ENCODE data around the gene VAV1. TPM values are rescaled to one million over a fixed set of nuclear protein-coding genes. Genes with fewer than 3 reads are reported as not detected.

VAV1 gene
- total and polyA plus RNA-seq, 2 experiments from 2014 or later: 0.82 to 1.8 TPM

DNA sequence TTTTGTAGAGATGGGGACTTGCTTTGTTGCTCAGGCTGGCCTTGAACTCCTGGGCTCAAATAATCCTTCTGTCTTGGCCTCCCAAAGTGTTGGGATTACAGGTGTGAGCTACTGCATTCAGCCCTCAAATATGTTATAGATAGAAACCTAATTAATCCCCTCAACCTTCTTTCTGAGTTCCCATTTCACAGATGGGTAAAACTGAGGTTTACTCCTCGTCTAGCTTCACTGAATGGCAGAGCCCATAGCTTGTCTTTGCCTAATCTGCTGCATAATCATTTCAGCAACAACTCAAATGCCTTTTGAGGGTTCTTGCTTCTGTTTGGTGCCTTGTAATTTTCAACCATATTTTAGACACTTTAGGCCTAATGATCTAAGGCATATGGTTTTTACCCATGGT, 78.9 kb downstream of the VAV1 start:
- no peak overlapping the region for H3K4me2 ChIP-seq
- H3K79me2 ChIP-seq (replicated peaks; ENCODE audit: insufficient read depth): no peaks in the 10 kb centered on the region
- no peaks in the 10 kb centered on the region for H4K20me1 ChIP-seq (replicated peaks; ENCODE audit: insufficient read depth)
- H3K4me3 ChIP-seq: no peak overlapping the region
- H3K4me1 ChIP-seq (ENCODE audit: insufficient read depth): no peaks in the 10 kb centered on the region
- ATAC-seq (no peak), DNase-seq (ENCODE audit: low spot score) (no peak)
- no peaks in the 10 kb centered on the region for H3K4me1 Mint-ChIP-seq
- H3K36me3 ChIP-seq (ENCODE audit: insufficient read depth): no peaks in the 10 kb centered on the region
- H3K27me3 ChIP-seq (ENCODE audit: insufficient read depth): no peaks in the 10 kb centered on the region
- H3K36me3 Mint-ChIP-seq (ENCODE audit: low read depth): peaks cover 25% of the 10 kb centered on the region
- no peaks in the 10 kb centered on the region for H3K9me2 ChIP-seq (ENCODE audit: insufficient read depth)
- H2AFZ ChIP-seq: no peak overlapping the region
- H3K9me3 Mint-ChIP-seq: peaks cover 84% of the 10 kb centered on the region
- peaks cover 6% of the 10 kb centered on the region for H3K27me3 Mint-ChIP-seq (ENCODE audit: insufficient read depth, low read depth, poor library complexity)
- H3K4me3 Mint-ChIP-seq: no peak overlapping the region
- no peak overlapping the region for H3K27ac ChIP-seq (ENCODE audit: low read depth)
- no peak overlapping the region for H3K27ac Mint-ChIP-seq
- TF ChIP-seq EZH2phosphoT487 (IDR thresholded peaks at IDR 0.05; ENCODE audit: unreplicated experiment) (no peak), CREB1 (CRISPR knock-in tag; IDR thresholded peaks at IDR 0.05; ENCODE audit: low read depth) (no peak), JUNB (IDR thresholded peaks at IDR 0.05; ENCODE audit: unreplicated experiment) (no peak)
- TF ChIP-seq, protein P1, sequence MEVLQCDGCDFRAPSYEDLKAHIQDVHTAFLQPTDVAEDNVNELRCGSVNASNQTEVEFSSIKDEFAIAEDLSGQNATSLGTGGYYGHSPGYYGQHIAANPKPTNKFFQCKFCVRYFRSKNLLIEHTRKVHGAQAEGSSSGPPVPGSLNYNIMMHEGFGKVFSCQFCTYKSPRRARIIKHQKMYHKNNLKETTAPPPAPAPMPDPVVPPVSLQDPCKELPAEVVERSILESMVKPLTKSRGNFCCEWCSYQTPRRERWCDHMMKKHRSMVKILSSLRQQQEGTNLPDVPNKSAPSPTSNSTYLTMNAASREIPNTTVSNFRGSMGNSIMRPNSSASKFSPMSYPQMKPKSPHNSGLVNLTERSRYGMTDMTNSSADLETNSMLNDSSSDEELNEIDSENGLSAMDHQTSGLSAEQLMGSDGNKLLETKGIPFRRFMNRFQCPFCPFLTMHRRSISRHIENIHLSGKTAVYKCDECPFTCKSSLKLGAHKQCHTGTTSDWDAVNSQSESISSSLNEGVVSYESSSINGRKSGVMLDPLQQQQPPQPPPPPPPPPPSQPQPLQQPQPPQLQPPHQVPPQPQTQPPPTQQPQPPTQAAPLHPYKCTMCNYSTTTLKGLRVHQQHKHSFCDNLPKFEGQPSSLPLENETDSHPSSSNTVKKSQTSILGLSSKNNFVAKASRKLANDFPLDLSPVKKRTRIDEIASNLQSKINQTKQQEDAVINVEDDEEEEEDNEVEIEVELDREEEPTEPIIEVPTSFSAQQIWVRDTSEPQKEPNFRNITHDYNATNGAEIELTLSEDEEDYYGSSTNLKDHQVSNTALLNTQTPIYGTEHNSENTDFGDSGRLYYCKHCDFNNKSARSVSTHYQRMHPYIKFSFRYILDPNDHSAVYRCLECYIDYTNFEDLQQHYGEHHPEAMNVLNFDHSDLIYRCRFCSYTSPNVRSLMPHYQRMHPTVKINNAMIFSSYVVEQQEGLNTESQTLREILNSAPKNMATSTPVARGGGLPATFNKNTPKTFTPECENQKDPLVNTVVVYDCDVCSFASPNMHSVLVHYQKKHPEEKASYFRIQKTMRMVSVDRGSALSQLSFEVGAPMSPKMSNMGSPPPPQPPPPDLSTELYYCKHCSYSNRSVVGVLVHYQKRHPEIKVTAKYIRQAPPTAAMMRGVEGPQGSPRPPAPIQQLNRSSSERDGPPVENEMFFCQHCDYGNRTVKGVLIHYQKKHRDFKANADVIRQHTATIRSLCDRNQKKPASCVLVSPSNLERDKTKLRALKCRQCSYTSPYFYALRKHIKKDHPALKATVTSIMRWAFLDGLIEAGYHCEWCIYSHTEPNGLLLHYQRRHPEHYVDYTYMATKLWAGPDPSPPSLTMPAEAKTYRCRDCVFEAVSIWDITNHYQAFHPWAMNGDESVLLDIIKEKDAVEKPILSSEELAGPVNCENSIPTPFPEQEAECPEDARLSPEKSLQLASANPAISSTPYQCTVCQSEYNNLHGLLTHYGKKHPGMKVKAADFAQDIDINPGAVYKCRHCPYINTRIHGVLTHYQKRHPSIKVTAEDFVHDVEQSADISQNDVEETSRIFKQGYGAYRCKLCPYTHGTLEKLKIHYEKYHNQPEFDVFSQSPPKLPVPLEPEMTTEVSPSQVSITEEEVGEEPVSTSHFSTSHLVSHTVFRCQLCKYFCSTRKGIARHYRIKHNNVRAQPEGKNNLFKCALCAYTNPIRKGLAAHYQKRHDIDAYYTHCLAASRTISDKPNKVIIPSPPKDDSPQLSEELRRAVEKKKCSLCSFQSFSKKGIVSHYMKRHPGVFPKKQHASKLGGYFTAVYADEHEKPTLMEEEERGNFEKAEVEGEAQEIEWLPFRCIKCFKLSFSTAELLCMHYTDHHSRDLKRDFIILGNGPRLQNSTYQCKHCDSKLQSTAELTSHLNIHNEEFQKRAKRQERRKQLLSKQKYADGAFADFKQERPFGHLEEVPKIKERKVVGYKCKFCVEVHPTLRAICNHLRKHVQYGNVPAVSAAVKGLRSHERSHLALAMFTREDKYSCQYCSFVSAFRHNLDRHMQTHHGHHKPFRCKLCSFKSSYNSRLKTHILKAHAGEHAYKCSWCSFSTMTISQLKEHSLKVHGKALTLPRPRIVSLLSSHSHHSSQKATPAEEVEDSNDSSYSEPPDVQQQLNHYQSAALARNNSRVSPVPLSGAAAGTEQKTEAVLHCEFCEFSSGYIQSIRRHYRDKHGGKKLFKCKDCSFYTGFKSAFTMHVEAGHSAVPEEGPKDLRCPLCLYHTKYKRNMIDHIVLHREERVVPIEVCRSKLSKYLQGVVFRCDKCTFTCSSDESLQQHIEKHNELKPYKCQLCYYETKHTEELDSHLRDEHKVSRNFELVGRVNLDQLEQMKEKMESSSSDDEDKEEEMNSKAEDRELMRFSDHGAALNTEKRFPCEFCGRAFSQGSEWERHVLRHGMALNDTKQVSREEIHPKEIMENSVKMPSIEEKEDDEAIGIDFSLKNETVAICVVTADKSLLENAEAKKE (CRISPR knock-in tag; IDR thresholded peaks at IDR 0.05): no peak
- H3F3A ChIP-seq (replicated peaks; ENCODE audit: low read depth): no peaks in the 10 kb centered on the region

DNA sequence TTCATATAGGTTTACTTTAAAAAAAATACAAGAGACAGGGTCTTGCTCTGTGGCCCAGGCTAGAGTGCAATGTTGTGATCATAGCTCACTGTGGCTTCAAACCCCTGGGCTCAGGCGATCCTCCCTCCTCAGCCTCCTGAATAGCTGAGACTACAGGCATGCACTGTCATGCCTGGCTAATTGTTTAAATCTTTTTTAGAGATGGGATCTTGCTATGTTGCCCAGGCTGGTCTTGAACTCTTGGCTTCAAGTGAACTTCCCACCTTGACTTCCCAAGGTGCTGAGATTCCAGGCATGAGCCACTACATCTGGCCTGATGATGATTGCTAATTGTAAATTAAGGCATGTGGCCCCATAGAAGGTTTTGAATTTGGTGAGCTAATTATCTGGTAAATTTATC, 79.5 kb downstream of the VAV1 start:
- Histone ChIP-seq H3K4me3 (no peak overlapping the region), H3K4me1 (ENCODE audit: insufficient read depth) (no peaks in the 10 kb centered on the region), H4K20me1 (replicated peaks; ENCODE audit: insufficient read depth) (no peaks in the 10 kb centered on the region), H3F3A (replicated peaks; ENCODE audit: low read depth) (no peaks in the 10 kb centered on the region), H3K36me3 (ENCODE audit: insufficient read depth) (no peaks in the 10 kb centered on the region), H3K9me2 (ENCODE audit: insufficient read depth) (no peaks in the 10 kb centered on the region), H3K79me2 (replicated peaks; ENCODE audit: insufficient read depth) (no peaks in the 10 kb centered on the region), H3K27me3 (ENCODE audit: insufficient read depth) (no peaks in the 10 kb centered on the region), H2AFZ (no peak overlapping the region), H3K27ac (ENCODE audit: low read depth) (no peak overlapping the region), H3K4me2 (no peak overlapping the region)
- H3K27me3 Mint-ChIP-seq (ENCODE audit: insufficient read depth, low read depth, poor library complexity): peaks cover 7% of the 10 kb centered on the region
- H3K36me3 Mint-ChIP-seq (ENCODE audit: low read depth): peaks cover 29% of the 10 kb centered on the region
- DNase-seq (ENCODE audit: low spot score) (no peak), ATAC-seq (no peak)
- H3K27ac Mint-ChIP-seq: no peak overlapping the region
- TF ChIP-seq ZNF331 (CRISPR knock-in tag; IDR thresholded peaks at IDR 0.05; ENCODE audit: low read depth): no peak
- no peak for TF ChIP-seq CREB1 (CRISPR knock-in tag; IDR thresholded peaks at IDR 0.05; ENCODE audit: low read depth)
- no peak for TF ChIP-seq STAT1 (IDR thresholded peaks at IDR 0.05; ENCODE audit: unreplicated experiment)
- TF ChIP-seq EZH2 (IDR thresholded peaks at IDR 0.05; ENCODE audit: low read depth, unreplicated experiment): no peak
- no peak for TF ChIP-seq ZNF114 (CRISPR knock-in tag; IDR thresholded peaks at IDR 0.05)
- TF ChIP-seq REST (IDR thresholded peaks at IDR 0.05; ENCODE audit: unreplicated experiment): no peak
- H3K4me1 Mint-ChIP-seq: no peaks in the 10 kb centered on the region
- no peak overlapping the region for H3K4me3 Mint-ChIP-seq
- H3K9me3 Mint-ChIP-seq: peaks cover 88% of the 10 kb centered on the region

Measured in GM23338 (cell line).